ENCODE data around the gene LSM7.

LSM7 gene

GRCh38 chr19:2330632-2331284 lies 2.4 kb upstream of the LSM7 start:
- H3K9ac ChIP-seq (ENCODE audit: insufficient read length, low read depth): peak overlapping the region; percentile 59
- H3K36me3 ChIP-seq (ENCODE audit: insufficient read depth, insufficient read length, low read length): peaks cover 31% of the 10 kb centered on the region
- peaks cover 24% of the 10 kb centered on the region for H3K4me1 ChIP-seq (ENCODE audit: insufficient read depth, insufficient read length)
- DNase-seq (ENCODE audit: low read depth, low spot score): no peak
- H3K27me3 ChIP-seq (ENCODE audit: insufficient read depth, insufficient read length): no peaks in the 10 kb centered on the region
- no peak for TF ChIP-seq YY1 (IDR thresholded peaks at IDR 0.05; ENCODE audit: insufficient read depth, insufficient read length)
- no peak for TF ChIP-seq ZNF274 (IDR thresholded peaks at IDR 0.05; ENCODE audit: low read depth, low read length)
- no peak for TF ChIP-seq SUZ12 (IDR thresholded peaks at IDR 0.05; ENCODE audit: extremely low read depth, insufficient read depth, insufficient read length)
- no peak overlapping the region for H3K4me3 ChIP-seq (ENCODE audit: insufficient read length, low read depth)
- peaks cover 15% of the 10 kb centered on the region; the same call in 1 of the 2 replicates for H3K9me3 ChIP-seq (ENCODE audit: insufficient read depth, low read length)

DNA sequence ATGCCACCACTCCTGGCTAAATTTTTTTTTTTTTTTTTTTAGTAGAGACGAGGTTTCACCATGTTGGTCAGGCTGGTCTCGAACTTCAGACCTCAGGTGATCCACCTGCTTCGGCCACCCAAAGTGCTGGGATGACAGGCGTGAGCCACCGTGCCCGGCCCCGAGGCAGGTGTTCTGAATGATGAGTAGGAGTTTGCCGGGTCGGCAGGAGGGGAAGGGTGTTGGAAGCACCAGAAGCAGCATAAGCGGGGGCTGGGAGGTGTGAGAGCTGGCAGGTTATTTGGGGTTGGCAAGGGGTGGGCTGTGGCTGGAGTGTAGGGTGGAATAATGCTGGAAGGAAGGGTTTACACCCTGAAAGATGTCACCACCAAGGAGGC lies 1.9 kb upstream of the LSM7 start:
- Histone ChIP-seq H3K9me3 (ENCODE audit: insufficient read depth, low read length) (peaks cover 10% of the 10 kb centered on the region; the same call in 1 of the 2 replicates), H3K4me3 (ENCODE audit: insufficient read length, low read depth) (no peak overlapping the region), H3K4me1 (ENCODE audit: insufficient read depth, insufficient read length) (peaks cover 26% of the 10 kb centered on the region), H3K27me3 (ENCODE audit: insufficient read depth, insufficient read length) (no peaks in the 10 kb centered on the region), H3K36me3 (ENCODE audit: insufficient read depth, insufficient read length, low read length) (peaks cover 36% of the 10 kb centered on the region), H3K9ac (ENCODE audit: insufficient read length, low read depth) (no peak overlapping the region)
- TF ChIP-seq YY1 (IDR thresholded peaks at IDR 0.05; ENCODE audit: insufficient read depth, insufficient read length): no peak
- TF ChIP-seq SUZ12 (IDR thresholded peaks at IDR 0.05; ENCODE audit: extremely low read depth, insufficient read depth, insufficient read length): no peak
- TF ChIP-seq ZNF274 (IDR thresholded peaks at IDR 0.05; ENCODE audit: low read depth, low read length): no peak
- no peak for DNase-seq (ENCODE audit: low read depth, low spot score)

GRCh38 chr19:2329501-2329916 lies 1.1 kb upstream of the LSM7 start:
- Histone ChIP-seq H3K9ac (ENCODE audit: insufficient read length, low read depth) (peak overlapping the region; percentile 100), H3K4me3 (ENCODE audit: insufficient read length, low read depth) (peak overlapping the region; percentile 99), H3K36me3 (ENCODE audit: insufficient read depth, insufficient read length, low read length) (peaks cover 39% of the 10 kb centered on the region), H3K4me1 (ENCODE audit: insufficient read depth, insufficient read length) (peaks cover 26% of the 10 kb centered on the region), H3K9me3 (ENCODE audit: insufficient read depth, low read length) (peaks cover 2% of the 10 kb centered on the region; the same call in 1 of the 2 replicates), H3K27me3 (ENCODE audit: insufficient read depth, insufficient read length) (no peaks in the 10 kb centered on the region)
- TF ChIP-seq YY1 (IDR thresholded peaks at IDR 0.05; ENCODE audit: insufficient read depth, insufficient read length): no peak
- TF ChIP-seq SUZ12 (IDR thresholded peaks at IDR 0.05; ENCODE audit: extremely low read depth, insufficient read depth, insufficient read length): no peak
- TF ChIP-seq ZNF274 (IDR thresholded peaks at IDR 0.05; ENCODE audit: low read depth, low read length): no peak
- no peak for DNase-seq (ENCODE audit: low read depth, low spot score)

GRCh38 chr19:2329149-2329478 lies 728 bp upstream of the LSM7 start:
- DNase-seq (ENCODE audit: low read depth, low spot score): no peak
- Histone ChIP-seq H3K4me3 (ENCODE audit: insufficient read length, low read depth) (peak overlapping the region; percentile 99), H3K9me3 (ENCODE audit: insufficient read depth, low read length) (no peaks in the 10 kb centered on the region), H3K36me3 (ENCODE audit: insufficient read depth, insufficient read length, low read length) (peaks cover 39% of the 10 kb centered on the region), H3K4me1 (ENCODE audit: insufficient read depth, insufficient read length) (peaks cover 26% of the 10 kb centered on the region), H3K27me3 (ENCODE audit: insufficient read depth, insufficient read length) (no peaks in the 10 kb centered on the region), H3K9ac (ENCODE audit: insufficient read length, low read depth) (peak overlapping the region; percentile 100)
- TF ChIP-seq SUZ12 (IDR thresholded peaks at IDR 0.05; ENCODE audit: extremely low read depth, insufficient read depth, insufficient read length): no peak
- TF ChIP-seq ZNF274 (IDR thresholded peaks at IDR 0.05; ENCODE audit: low read depth, low read length): no peak
- TF ChIP-seq YY1 (IDR thresholded peaks at IDR 0.05; ENCODE audit: insufficient read depth, insufficient read length): no peak

GRCh38 chr19:2327773-2328400 lies 499 bp downstream of the LSM7 start:
- DNase-seq (ENCODE audit: low read depth, low spot score): peak; percentile 68
- peaks cover 24% of the 10 kb centered on the region for H3K4me1 ChIP-seq (ENCODE audit: insufficient read depth, insufficient read length)
- H3K4me3 ChIP-seq (ENCODE audit: insufficient read length, low read depth): peak overlapping the region; percentile 99

DNA sequence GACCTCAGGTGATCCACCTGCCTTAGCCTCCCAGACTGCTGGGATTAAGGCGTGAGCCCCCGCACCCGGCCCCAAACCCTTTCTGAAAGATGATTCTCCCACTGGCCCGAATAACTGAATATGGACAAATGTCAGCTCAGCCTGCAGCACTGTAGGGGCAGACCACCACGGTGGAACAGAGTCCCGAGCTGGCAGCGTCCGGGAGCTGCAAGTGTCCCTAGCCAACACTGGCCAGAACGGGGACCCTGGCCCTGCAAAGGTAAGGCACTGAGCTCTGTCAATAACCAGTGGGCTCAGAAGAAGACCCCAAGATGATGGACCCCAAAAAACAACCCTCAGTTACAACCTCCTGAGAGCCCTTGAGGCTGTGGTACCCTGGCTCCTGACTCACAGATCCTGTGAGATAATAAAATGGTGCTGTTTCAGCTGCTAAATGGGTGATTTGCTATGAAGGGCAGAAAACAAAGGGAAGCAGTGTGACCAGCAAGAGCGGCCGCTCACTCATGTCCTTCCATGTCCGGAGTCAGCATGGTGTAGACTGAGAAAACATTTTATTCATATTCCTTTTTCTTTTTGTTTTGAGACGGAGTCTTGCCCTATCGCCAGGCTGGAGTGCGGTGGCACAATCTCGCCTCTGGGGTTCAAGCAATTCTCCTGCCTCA lies 1.6 kb downstream of the LSM7 start:
- DNase-seq (ENCODE audit: low read depth, low spot score): no peak
- Histone ChIP-seq H3K36me3 (ENCODE audit: insufficient read depth, insufficient read length, low read length) (peaks cover 54% of the 10 kb centered on the region), H3K9me3 (ENCODE audit: insufficient read depth, low read length) (no peaks in the 10 kb centered on the region), H3K4me3 (ENCODE audit: insufficient read length, low read depth) (no peak overlapping the region), H3K9ac (ENCODE audit: insufficient read length, low read depth) (no peak overlapping the region), H3K27me3 (ENCODE audit: insufficient read depth, insufficient read length) (no peaks in the 10 kb centered on the region), H3K4me1 (ENCODE audit: insufficient read depth, insufficient read length) (peaks cover 20% of the 10 kb centered on the region)
- TF ChIP-seq YY1 (IDR thresholded peaks at IDR 0.05; ENCODE audit: insufficient read depth, insufficient read length) (no peak), SUZ12 (IDR thresholded peaks at IDR 0.05; ENCODE audit: extremely low read depth, insufficient read depth, insufficient read length) (no peak), ZNF274 (IDR thresholded peaks at IDR 0.05; ENCODE audit: low read depth, low read length) (no peak)

More at GRCh38 chr19:2327773-2328400, 499 bp downstream of the LSM7 start:
- Histone ChIP-seq H3K36me3 (ENCODE audit: insufficient read depth, insufficient read length, low read length) (peaks cover 45% of the 10 kb centered on the region), H3K27me3 (ENCODE audit: insufficient read depth, insufficient read length) (no peaks in the 10 kb centered on the region), H3K9ac (ENCODE audit: insufficient read length, low read depth) (peak overlapping the region; percentile 100), H3K9me3 (ENCODE audit: insufficient read depth, low read length) (no peaks in the 10 kb centered on the region)
- no peak for TF ChIP-seq SUZ12 (IDR thresholded peaks at IDR 0.05; ENCODE audit: extremely low read depth, insufficient read depth, insufficient read length)

Data from NT2/D1 (cell line).